Transverse colon (tissue), 3 donors: ENCODE measurements around the gene UBALD2.

Experiments used
- POLR2A ChIP-seq: fragments of 450-650 bp; IDR thresholded peaks from one replicate; pipeline ENCODE4 v1.6.1; 2016; ENCODE audit warnings: antibody characterized with exemption, mild to moderate bottlenecking, moderate library complexity
- POLR2AphosphoS5 ChIP-seq, 3 donors: sonication (generic); formaldehyde crosslinking; IDR thresholded peaks; one replicate each; pipeline ENCODE4 v1.6.1; 2016; ENCODE audit warnings: antibody characterized with exemption in 3 of 3

DNA sequence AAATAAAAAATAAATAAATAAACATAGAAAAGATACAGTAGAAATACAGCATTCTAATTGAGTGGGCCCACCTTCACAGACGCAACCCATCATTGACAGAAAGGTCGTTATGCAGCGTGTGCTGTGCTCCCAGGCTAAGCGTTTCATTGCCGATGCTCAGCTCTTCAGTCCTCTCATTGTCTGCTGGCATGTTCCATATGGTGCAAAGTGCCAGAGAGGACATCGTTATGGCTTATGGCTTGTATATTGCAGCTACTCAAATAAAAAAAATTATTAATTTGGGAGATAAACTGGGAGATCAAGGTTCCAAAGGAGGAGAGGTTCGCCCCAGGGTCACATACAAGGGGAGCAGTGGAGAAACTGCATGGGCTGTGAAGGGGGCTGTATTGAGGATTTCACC is 11.3 kb upstream of the UBALD2 start:
- no peak for TF ChIP-seq POLR2A
- TF ChIP-seq POLR2AphosphoS5 (IDR thresholded peaks at IDR 0.05) = no peak
